ENCODE data around the gene EVA1A. TPM values are rescaled to one million over a fixed set of nuclear protein-coding genes. Genes with fewer than 3 reads are reported as not detected.
"Not testable (repeated sequence)": the region's sequence is repeated elsewhere in the genome, so short reads cannot be mapped to it uniquely, and the experiment has no call there.

The EVA1A gene
- polyA plus RNA-seq, 10 donors, result 3.5 to 9.8 (median 5.8) TPM

DNA sequence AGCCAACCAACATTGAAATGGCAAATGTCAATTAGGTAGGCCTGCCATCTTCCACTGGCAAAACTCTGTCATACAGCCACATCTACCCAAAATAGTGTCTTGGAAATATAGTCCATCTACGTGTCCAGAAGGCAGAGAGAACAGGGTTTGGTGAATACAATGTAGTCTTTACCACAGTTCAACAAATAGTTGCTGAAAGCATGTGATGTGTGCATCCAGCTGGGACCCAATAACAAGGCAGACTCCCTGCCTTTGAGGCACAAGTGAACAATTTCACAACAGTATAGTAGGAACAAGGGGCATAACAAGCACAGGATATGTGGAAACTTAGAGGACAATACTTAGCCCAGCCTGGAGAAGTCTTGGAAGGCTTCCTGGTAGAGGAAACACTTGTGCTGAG lies 72.6 kb downstream of the EVA1A start:
- no peak for DNase-seq

DNA sequence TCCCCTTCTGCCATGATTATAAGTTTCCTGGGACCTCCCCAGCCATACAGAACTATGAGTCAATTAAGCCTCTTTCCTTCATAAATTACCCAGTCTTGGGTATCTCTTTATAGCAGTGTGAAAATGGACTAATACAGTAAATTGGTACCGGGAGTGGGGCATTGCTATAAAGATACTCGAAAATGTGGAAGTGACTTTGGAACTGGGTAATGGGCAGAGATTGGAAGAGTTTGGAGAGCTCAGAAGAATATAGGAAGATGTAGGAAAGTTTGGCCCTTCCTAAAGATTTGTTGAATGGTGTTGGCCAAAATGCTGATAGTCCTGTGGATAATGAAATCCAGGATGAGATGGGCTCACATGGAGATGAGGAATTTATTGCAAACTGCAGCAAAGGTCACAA lies 74.0 kb downstream of the EVA1A start:
- not testable (repeated sequence) for DNase-seq

DNA sequence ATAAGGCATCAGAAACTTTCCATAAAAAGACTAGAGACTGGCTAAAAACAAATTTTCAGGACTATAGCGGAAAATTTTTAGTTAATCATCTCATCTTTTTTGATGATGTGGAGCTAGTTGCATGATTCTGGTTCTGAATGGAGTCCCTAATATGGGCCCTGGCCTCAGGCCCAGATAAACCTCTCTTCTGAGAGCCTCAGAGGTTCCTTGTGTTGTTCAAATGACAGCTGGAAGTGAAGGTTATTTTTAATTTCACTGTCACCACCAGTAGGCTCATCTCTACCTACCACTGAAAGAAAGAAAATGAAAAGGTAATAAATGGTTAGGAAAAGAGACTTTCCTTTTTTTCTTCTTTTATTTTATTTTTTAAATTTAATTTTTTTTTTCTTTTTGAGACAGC lies 75.9 kb downstream of the EVA1A start:
- DNase-seq, result no peak

DNA sequence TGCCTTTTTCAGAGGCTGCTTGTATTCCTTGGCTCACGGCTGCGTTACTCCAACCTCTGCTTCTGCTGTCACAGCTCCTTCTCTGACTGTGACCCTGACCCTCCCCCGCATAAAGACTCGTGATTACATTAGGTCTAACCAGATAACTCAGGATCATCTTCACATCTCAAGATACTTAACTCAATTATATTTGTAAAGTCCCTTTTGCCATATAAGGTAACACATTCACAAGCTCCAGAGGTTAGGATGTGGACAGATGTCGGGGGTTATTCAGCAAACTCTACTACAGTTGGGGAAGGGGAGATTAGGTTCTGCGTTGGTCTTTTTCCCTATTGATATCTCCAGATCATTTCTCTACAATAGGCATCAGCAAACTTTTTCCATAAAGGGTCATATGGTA lies 76.9 kb downstream of the EVA1A start:
- DNase-seq, result no peak

DNA sequence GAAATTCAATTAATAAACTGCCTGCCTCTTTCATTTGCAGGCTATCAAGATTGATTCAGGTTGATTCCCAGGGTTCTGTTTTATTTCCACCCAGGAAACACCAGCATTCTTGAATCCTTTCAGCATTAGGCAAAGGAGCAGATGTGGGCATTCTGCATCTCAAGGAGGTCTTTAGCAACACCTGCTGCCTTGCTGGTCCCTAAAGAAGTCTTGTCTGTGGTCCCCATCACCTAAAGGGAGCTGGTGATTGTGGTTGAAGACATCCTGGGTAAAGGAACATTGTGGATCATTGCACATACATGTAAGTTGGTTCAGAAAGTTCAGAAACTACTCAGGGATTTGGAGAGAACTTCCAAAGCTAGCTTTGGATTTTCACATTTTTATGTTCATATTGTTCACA lies 78.3 kb downstream of the EVA1A start:
- DNase-seq, result no peak

DNA sequence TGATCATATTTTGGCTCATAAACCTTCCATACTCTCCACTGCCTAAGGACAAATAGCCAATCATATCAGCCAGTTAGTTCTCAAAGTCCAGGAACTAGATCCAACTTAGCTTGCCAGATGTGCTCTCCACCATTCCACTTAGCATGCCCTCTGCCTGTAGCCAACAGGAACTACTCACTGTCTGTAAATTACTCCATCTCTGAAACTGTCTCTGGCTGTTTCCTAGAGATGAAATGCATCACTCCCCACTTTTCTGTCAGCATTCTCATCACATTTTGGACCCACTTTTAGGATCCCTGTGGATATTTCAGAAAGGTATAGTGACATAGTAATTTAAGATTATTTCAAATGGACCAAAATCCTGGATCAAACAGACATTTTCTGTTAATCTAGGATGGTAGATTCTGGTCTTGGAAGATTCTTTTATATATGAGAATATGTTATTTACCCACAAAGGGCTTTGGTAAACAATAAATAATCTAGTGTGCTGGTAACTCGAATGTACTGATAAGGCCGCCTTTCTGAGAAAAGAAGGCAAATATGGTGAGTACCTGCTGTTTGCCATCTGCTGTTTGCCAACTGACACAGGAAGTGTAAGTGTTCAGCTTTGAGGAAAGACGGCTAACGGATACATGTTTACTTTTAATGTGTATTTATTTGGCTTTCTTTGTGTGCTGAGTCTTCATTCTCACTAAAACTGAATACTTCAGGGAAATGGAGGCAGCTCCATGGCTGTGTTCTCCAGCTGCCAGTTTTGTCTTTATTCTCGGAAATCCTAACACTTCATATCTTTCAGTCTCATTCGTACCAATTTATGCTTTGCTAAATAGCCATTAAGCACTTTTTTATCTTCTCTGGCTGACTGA lies 79.5 kb downstream of the EVA1A start:
- peak in 2 of 3 donors; percentile 47 to 63 for DNase-seq

DNA sequence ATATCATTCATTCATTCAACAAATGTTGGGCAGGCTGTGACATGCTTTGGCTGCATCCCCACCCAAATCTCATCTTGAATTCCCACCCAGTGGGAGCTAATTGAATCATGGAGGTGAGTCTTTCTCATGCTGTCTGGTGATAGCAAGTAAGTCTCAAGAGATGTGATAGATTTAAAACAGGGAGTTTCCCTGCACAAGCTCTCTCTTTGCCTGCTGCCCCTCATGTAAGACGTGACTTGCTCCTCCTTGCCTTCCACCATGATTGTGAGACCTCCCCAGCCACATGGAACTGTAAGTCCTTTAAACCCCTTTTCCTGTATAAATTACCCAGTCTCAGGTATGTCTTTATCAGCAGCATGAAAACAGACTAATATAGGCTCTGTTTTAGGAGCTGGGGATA lies 83.0 kb downstream of the EVA1A start:
- not testable (repeated sequence) for DNase-seq

DNA sequence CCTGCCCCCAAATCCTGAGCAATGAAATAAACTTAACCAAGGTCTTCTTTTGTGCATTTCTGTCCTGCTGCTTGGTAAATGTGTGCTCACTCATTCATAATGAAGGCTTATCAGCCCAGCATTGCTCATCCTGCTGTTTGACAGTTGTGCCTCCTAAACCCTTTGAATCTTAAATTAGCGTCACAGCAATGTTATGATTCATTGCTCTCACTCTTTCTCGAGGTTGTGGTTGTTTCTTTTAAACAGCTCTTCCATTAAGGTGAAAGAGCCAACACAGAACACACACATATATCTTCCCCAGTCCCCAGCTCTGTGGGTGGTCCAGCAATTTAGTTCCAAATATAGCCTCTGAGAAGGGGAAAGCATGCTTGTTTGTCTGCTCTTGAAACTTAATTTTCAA lies 84.0 kb downstream of the EVA1A start:
- DNase-seq, result peak in 2 of 3 donors; percentile 58 to 77

DNA sequence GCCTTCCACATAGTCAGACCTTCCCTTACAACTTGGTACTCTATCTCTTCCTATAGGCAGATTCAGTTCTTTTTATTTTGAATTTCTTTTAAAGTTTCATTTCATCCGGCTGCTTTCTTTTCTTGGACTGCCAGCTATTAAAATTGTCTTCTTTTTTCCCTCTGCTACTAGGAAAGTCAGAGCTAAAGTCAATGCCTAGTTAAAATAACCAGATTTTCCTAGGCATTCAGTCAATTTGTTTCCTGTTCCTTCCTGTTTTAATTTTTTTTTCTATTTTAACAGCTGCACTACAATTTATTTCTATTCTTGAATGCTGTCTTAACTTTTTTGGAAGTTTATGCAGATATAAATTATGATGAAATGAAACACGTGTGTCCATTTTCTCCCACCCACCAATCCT lies 84.8 kb downstream of the EVA1A start:
- DNase-seq, result peak in 1 of 3 donors; percentile 49

DNA sequence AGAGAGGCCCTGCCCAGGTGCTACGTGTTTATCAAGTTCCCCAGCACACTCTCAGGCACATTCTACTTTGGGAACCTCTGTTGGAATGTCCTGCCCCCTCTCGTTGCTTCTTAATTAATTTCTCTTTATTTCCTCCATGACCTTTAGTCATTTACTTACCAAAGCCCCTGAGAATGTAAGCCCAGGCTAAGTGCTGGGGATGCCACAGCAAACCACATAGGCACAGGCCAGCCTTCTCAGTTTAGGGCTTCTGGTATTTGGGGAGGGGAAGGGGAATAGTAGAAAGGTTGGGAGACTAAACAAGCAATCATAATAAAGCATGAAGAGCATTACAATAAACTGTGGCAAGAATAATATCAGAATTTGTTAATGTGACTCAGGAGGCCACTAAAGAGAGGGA lies 85.7 kb downstream of the EVA1A start:
- no peak for DNase-seq

DNA sequence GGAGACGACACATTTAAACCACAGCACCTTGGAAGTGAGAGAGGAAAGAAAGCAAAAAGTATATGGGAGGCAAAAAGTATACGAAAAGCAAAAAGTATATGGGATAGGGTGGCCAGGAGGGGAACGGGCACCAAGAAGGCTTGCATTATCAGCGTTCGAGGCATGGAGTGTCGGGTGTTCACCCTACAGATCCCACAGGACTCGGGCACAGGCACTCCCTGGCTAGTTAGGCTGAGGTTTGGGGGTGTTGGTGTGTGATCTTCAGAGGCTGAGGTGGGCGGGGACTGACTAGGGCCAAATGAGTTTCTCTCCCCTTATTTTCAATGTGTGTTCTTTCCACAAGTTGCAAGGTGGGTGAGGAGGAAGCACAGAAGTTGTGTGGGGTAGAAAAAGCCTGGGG lies 86.6 kb downstream of the EVA1A start:
- DNase-seq, result no peak

DNA sequence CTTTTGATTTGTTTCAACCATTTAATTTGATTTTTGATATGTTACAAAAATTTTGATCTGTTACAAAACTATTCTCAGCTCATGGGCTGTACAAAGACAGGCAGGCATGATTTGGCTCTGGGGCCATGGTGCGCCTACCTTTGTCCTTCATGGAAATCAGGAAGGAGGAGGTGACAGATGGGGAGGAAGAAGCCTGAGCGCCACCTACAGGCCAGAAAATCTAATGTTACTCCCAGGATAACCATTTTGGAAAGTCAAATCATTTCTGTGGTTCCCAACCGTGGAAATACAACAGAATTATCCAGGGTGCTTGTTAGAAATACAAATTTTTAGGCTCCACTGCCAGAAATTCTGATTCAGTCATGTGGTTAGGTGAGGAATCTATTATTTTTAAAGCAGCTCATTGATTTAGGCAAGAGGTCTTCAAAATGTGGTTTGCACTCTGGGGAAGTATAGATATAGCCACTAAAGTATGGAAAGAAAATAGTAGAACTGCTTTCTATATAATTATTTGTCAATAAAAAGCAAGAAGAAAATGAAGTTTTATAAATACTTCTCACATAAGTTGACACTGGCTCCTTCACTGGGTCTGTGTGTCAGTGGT lies 93.9 kb downstream of the EVA1A start:
- DNase-seq, result no peak

DNA sequence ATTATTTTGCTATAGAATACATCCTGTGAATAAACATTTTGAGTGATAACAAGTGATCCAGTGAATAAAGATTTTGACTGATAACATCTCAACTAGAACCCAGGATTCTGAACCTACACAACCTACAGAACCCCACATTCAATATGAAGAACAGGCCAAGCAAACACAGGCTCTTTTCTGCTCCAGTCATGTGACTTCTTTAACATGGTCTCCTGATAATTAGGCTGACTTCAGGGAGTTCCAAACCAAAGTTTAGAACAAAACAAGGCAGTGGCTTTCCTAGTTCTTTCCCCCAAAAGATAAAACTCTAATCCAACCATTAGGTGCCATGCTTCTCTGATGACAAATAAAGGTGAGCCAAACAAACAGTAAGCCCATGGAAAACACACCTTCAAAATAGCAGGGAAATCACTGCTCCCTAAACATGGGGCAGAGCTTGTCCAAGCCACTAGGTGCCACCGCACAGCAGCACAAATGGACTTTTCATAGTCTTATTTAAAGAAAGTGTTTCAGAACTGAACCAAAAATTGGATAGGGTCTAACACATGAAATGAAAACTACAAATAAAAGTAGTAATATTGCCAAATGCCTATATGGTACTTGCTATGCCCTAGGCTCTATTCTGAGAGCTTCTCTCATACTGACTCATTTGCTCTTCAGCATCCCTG lies 95.3 kb downstream of the EVA1A start:
- peak in 1 of 3 donors; percentile 47 for DNase-seq

DNA sequence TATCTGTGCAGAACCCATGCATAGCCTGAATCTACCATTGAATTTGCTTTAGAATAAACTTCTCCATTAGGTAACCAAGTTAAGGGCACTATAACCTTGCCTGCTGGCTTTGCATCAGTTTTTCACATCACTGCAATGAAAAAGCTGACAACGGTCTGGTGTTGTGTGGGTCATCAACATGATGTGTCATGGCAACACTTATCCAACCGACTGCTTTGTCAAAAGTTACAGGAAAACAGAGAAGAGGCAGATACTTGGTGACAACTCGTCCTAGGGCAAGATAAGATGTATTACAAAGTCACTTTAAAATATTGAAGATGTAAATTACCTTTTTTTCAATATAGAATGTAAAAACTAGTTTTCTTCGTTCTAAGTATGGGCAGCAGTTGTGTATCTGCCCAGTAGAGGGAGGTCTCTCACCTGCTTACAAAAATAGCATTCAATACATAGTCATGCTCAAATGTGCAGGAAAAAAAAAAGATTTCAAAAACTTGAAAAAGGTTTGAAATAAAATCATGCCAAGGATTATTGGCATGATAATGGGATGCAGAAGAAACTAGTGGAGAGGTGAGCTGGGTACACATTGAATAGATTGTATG lies 96.3 kb downstream of the EVA1A start:
- DNase-seq, result peak in 1 of 3 donors; percentile 56

DNA sequence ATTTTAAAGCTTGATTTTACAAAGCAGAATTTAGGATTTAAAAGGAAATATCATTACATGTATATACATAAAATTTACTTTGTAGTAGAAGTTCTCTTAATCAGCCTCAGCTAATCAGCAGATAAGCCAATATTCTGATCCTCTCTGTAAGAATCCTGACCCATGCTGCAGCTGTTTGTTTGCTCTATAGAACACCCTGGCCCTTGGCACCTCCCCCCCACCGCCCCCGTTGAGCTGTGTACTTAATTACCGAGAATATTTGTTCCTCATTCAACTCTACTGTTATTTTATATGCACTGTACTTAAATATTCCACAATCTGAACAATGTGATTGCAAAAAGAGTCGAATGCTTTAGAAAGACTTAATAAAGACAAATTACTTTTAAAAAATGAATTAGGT lies 98.0 kb downstream of the EVA1A start:
- no peak for DNase-seq

DNA sequence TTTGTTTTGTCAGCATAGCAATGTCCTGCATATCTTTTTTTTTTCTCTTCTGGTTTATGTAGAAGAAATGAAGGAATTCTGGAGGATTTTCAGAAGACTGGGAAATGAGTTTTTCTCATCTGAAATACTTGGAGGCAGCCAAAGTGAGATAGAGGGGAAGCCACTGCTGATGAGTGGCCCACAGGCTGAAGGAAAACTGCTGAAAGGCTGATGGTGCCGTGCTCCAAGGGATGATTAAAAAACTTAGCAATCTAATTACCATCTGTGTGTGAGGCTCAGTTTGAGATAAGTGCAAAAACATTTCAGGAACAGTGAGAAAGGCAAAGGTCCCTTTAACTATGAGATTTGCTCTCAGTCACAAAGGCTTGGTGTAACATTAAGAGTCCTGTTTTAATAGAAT lies 98.5 kb downstream of the EVA1A start:
- DNase-seq, result peak in 1 of 3 donors; percentile 26

DNA sequence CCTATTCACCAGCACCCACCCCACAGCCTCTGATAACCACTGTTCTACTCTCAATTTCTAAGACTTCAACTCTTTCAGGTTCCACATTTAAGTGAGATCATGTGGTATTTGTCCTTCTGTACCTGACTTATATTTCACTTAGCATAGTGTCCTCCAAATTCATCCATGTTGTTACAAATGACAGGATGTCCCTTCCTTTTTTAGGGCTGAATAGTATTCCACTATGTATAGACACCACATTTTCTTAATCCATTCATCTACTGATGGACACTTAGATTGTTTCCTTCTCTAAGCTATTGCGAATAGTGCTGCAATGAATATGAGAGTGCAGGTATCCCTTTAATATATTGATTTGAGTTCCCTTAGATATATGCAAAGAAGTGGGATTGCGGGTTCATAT lies 100.1 kb downstream of the EVA1A start:
- DNase-seq, result no peak

DNA sequence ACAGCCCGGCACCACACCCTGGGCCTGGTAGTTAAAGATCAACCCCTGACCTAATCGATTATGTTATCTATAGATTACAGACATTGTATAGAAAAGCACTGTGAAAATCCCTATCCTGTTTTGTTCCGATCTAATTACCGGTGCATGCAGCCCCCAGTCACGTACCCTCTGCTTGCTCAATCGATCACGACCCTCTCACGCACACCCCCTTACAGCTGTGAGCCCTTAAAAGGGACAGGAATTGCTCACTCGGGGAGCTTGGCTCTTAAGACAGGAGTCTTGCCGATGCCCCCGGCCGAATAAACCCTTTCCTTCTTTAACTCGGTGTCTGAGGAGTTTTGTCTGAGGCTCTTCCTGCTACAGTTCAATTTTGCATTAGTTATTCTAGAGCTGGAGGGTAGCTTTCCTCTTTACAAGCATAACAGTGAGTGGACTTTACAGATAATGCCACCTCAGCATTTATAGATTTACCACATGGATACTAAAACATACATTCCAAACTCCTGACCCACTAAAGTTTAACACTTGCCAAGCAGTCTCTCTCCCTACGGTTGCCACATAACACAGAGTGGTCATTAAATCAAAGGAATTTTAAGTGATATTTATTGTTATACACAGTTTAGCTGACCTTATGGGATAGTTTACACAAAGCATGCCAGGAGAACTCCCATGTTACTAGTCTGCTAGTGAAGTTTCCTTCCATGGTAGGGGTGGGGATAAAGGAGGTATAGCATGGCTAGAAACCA lies 101.0 kb downstream of the EVA1A start:
- peak in 1 of 3 donors; percentile 28 for DNase-seq

DNA sequence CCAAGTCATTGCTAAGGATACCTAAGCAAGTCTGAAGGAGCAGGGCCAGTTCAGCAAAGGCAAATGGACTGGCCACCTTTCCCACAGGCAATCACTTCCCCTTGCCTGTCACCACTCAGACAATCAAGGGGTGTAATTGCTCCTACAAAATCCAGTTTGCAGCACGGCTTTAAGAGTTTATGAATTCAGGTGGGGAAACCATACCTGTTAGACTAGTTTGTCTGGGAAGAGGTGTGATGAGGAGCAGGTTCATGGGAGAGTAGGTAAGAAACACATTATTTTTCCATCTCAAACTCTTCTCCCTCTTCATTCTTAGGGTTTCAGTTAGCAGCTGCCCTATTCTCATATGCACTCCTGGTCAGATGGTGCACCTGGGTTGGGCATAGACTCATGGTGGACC lies 102.5 kb downstream of the EVA1A start:
- DNase-seq, result no peak

DNA sequence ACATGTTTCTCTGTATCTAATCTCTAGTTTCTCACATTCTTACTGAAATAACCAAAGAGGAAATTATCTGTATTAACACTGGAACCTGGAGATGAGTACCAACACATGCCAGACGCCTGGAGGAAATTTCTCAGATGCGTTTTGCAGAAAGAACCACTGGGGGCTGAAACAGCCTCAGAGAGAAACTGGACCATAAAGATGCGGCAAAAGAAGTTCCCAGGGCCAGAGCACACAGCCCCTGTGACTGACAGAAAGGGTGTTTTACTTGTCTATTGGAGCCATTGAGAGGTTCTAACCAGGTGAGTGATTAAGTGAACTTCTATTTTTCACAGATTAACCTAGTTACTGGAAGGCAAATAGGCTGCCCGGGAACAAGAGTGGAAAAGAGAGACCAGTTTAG lies 103.9 kb downstream of the EVA1A start:
- no peak for DNase-seq

DNA sequence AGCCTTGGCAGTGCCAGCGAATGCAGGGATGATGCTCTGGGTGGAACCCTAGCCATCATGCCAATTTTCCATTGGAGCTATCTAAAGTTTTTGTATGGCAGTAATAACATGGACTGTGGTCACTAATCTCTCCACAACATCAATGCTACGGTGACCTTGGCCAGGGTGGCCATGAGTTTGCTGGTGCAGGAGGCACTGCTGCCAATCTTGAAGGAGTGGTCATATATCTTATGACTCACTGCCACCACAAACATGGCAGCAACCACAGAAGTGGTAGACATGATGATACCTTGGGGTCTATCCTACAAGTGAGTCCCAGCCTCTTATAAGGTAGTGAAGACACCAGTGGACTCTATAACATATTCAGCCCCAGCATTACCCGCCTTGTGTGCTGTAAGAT lies 104.6 kb downstream of the EVA1A start:
- DNase-seq, result no peak

DNA sequence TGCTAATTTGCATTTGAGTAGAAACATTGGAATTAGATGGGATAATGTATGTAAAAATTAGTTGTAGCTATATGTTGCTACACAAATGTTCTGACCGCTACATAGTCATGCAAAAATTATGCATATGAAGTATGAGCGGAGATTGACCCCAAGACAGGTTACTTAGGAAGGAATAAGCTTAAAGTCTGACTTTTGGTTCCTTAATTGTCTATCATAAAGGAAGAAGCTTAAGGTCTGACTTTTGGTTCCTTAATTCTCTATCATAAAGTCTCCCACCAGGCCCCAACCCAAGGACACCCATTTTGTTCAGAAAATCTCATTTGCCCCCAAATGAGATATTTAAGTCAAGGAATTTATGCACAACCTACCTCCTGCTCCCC lies 106.5 kb downstream of the EVA1A start:
- no peak for DNase-seq

Measured in muscle of back (tissue), 11 donors.